Left cardiac atrium (tissue), 4 donors: ENCODE data around the gene MARCHF9. TPM values are rescaled to one million over a fixed set of nuclear protein-coding genes. Genes with fewer than 3 reads are reported as not detected.

Experiments used
- ATAC-seq, 2 donors: fragments of 200-7000 bp; cut with Tn5 transposase; one replicate each; pipeline ENCODE4 v1.9.1; 2020; ENCODE audit warnings: mild to moderate bottlenecking in 2 of 2, moderate library complexity in 2 of 2
- DNase-seq: peaks from one replicate; pipeline ENCODE4 v3.0.0-alpha.2; 2020
- intact Hi-C, 2 donors: fragments of 100-400 bp; cut with DNase I; formaldehyde crosslinking; loops; one replicate each; pipeline versions ENCODE4 v1.14.1 to v1.15.1; 2022 to 2023
- total RNA-seq, 2 donors: library from RNA; stranded (reverse); fragmentation: NEBNext Ultra II Directional; extraction: Animal tissue kit (Norgen Biotek cat#: 25700); gene quantifications; one replicate each; pipeline ENCODE4 v1.2.1, GENCODE V29; 2021
- donor health status: DM: no; HTN: yes; CAD: no.
- donor health status: DM: no; HTN: yes; CAD: no; lungs with severe emphysema.
- donor health status: DM: yes; HTN: yes; CAD: no.
- donor health status: Dilated cardiomyopathy.

Gene MARCHF9
- total RNA-seq, 2 donors from 2014 or later = 11.7 to 15.0 TPM

DNA sequence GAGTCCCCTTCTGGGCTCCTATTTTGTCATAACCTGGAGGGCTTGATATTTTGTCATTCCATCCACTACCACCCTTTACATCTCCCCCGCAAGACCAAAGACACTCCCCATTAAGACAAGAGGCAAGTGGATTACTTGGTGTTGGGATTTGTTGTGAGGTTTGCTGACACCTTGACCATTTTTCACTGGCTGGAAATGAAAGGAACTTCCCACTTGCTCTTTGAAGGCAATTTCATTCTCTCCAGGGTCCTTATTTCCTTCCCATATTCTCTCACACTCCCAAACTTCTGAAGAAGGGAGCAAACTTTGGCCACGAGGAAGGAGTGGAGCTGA is 31.3 kb upstream of the MARCHF9 start:
- ATAC-seq (no peak), DNase-seq (no peak)
- intact Hi-C loops = no loop called here

DNA sequence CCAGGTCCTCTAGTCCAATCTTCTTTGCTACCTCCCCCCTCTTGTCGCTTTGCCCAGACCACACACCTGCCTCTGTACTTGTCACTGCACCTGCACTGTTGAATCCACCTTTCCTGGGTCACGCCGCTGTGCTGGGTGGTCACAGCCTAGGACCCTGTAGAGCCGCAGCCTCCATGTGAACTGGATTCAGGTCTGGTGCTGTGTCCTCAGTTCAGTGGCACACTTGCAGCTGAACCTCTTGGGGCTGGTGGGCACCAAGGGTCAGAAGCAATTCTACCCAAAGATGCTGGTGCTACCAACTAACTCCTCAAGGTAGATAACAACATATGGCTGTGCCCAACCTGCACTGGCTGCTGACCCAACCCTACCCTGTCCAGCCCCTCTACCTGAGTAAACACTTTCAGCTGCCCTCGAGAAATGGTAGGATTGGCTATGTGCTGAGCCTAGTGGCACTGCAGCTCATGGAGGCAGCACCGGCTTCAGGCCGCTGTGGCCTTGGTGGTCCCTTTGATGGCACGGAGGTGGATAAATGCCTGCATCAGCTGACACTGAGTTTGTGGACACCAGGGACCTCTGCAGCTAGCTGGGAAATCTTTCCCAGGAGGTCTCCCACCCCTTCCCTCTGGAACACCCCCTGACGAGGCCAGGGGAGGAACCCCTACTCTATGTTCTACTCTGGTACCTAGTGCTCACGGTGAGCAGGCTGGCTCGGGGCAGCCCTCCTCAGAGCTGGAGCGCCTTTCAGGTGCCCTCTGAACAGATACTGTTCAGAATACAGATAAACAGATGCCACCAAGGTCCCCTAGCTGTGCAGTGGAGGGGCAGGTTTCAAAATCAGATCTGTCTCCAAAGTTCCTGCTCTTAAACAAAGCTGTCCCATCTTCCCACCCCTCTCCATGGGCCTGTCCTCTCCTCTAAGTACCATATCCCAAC is 30.6 kb upstream of the MARCHF9 start:
- ATAC-seq (no peak), DNase-seq (no peak)
- intact Hi-C loops = no loop called here

DNA sequence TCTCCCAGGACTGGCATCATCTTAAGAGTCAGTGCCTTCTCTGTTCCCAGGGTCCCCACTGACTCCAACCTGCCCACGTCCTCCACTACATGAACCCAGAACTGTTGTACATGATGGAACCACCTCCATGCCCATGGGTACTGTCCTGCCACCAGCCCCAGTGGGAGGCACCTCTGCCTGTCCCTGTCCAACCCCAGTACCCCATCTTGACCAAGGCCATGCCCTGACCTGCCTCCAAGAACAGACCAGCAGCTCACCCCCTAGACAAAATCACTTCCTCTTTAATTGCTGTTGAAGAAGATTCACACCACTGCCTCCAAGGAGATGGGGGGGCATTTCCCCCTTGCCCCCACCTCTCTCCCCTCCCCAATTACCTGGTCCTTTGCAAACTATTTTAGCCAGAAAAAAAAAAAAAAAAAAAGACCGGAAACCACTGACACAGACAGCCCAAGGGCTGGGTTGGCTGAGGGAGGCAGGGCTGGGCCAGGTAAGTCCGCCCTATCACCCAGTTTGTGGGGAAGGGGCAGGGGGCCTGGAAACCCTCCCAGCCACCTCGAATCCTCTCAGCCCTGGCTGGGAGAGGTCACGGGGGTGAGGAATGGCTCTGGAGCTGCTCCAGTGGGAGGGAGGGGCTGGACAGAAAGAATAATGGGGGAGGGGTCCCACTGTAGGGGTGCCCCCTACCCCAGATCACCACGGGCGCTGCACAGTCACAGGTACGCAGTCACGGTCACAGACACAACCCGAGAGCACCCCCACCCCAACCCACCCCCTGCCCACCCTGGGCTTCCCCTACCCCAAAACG is 29.8 kb upstream of the MARCHF9 start:
- intact Hi-C loops = no loop called here
- DNase-seq = no peak

DNA sequence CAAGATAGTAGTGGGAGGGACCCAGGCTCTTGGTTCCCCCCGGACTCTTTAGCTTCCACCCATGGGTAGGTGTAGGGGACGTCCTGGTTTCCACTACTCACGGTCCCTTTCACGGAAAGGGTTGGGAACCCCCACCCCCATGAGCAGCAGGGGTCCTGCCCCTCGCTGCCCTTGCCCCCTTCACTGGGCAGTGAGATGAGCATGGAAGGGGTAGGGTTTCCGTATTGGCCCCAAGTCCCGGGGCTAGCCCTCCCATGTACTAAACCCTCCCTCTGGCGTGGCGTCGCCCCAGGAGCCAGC is 29.1 kb upstream of the MARCHF9 start:
- intact Hi-C loops = no loop called here

More for the DNA sequence above, 29.8 kb upstream of the MARCHF9 start:
- no peak for ATAC-seq

DNA sequence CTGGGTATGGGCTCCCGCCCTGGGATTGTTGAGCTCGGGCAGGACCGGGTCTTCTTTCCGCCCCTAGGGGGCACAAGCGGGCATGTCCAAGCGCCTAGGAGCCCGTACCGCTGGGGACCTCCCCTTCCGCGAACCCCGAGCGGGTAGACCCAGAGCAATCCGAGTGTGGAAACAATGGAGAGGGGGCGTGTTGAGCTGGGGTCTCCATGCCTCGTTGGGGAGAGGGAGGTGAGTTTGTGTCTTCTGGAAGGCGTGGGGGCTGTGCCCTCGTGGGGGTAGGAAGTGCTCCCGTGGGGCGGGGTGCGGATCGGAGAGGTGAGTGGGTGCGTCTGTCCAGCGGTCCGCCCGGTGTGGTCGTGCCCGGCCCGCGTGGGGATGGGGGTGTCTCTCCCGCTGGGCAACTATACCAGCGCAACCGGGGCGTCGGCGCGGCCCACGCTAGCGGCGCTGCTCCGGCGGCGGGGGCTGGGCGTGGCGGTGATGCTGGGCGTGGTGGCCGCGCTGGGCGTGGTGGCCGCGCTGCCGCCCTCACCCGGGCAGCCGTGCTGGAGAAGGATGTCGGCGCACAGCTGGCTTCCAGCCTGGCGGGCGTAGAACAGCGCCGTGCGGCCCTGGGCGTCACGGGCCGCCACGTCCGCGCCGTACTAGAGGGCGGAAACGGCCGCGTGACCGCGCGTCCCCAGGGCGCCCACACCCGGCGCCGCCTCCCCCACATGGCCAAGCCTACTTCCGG is 28.6 kb upstream of the MARCHF9 start:
- DNase-seq (peak; percentile 86), ATAC-seq (peak; percentile 80)

More for the DNA sequence above, 29.1 kb upstream of the MARCHF9 start:
- DNase-seq = no peak
- ATAC-seq = no peak

DNA sequence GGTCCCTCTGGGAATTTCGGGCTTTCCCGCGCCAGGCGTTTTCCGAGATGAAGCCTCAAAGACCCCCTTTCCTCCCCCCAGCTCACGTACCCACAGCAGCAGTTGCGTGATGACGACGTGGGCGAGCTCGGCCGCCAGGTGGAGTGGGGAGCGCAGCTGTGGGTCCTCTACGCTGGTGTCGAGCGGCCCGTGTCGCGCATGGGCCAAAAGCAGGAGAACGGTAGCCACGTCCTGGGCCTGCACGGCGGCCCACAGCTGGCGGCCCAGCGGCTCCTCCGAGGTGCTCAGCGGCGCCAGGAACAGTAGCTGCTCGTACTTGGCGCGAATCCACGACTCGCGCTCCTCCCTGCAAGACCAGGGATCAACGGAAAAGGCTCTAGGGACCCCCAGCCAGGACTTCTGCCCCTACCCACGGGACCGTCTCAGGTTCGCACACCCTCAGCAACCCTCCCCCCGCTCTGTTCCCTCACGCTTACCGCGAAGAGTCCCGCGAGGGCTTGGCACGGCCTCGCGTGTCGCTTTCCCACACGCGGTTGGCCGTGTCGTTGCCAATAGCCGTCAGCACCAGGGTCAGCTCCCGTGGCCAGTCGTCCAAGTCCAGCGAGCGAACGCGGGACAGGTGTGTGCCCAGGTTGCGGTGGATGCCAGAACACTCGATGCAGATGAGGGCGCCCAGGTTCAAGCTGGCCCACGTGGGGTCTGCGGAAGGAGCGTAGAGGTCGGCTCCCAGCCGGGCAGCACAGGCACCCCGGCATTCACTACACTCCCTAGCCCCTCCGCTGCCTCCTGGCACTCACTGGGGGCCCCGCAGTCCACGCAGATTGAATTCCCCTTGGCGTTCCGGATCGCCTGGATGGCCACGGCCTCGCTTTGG is 27.8 kb upstream of the MARCHF9 start:
- DNase-seq (peak; percentile 56), ATAC-seq (peak; percentile 47 to 60)
- intact Hi-C loops = no loop called here

More for the DNA sequence above, 28.6 kb upstream of the MARCHF9 start:
- intact Hi-C loops = no loop called here

DNA sequence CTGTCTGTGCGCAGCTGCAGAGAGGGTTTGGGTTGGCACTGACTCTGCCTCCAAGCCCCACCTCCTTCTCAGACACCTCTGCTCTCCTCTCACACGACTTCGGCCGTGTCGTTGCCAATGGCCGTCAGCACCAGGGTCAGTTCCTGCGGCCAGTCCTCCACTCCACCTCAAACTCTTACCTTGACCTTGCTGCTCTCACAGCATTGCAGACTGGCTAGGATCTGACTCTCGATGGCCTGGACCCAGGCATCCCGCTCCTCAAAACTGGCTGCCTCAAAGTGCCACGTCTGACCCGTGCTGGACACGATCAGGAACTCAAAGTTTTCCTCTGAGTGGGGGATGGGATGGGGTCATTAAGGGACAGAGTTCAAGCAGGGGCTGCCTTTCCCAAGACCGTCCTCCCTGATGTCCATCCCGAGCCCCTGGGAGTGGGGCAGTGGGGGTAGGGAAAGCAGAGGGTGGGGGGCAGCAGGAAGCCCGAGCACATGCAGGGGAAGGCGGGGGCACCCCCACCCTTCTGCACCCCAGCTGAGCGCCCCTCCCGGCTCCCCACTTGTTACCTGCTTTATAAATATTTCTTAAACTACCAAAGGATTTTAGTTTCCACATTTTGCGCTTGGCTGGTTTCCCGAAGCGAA is 27.0 kb upstream of the MARCHF9 start:
- peak in 1 of 2 donors; percentile 2 for ATAC-seq
- intact Hi-C loops = no loop called here
- no peak for DNase-seq

DNA sequence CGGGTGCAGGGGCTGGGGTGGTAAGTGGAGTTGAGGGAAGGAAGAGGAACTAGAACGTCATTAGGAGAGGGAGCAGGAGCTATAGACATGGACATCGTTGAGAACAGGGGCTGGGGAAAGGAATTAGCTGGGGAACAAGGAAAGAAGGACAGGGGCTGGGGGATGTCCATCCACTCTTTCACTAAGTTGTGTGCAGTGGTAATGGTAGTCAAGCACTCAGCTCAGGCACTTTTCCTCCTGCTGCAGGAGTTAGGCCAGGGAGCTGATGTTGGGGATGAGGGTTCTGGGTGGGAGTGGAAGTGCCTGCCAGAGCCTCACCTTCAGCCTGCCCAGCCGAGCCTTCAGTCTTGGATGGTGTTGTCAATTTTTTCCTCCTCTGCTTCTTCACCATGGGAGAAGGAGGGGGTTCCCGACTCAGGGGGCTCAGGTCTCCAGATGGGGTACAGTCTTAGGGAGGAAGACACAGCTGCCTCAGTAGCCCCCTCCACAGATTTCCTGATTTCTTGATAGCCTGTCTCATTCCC is 25.5 kb upstream of the MARCHF9 start:
- ATAC-seq (no peak), DNase-seq (no peak)
- intact Hi-C loops = no loop called here

DNA sequence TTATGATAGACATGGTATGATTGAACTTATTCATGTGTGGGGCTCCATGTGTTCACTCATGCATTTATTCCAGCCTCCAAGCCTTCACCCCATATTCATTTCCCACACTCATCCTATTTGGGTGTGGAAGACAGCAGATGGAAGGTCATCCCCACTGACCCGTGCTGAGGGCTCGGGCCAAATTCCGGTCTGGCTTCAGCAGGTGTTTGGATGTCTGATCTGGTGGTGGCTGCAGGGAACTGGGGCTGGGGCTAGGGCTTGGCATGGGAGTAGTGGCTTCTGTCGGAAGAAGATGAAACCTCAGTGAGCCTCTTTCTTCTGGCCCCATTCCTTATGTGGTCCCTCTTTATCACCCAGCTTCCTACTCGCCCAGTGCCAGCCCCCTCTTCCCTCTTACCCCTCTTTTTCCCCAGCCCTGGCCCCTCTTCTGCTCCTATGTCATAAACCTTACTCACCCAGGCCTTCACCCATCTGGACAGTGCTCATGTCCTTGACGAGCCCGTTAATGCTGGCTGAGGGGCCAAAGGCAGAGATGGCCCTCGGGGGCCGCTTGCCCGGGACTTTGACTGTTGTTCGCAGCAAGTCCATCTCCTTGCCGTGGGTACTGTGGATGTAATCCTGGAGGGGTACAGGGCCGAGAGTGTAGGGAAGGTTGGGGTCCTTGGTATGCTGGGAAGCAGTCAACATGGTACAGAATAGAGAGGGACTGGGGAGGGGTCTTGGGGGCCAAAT is 24.4 kb upstream of the MARCHF9 start:
- DNase-seq (no peak), ATAC-seq (no peak)
- intact Hi-C loops = no loop called here

DNA sequence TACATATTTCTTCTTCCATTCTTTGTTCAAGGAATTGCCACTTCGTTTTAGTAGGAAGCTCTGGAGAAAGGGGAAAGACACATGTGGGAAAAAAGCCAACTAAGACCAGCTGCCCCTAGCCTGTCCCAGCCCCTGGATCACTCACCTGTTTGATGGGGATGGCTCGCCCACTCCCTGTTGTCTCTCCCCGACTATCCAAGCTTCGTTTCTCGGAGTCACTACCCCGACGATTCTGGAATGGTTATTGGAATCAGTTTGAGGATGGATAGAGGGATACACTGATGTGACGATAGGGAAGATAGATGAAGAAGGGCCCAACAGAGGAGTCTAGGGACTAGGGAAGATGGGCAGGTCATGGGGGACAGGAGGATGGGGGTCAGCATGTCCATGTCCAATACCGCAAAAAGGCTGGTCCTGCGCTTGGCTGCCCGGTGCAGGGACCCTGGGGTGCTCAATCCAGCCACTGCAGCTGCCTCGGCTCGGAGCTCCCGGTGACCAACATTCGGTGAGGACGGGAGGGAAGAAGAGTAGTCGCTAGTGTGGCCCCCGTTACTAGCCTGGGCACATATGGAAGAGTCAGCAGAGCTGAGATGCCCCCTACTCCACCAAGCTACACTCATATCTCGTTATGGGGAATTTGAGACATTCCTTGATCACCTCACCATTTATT is 23.4 kb upstream of the MARCHF9 start:
- ATAC-seq (no peak), DNase-seq (no peak)
- intact Hi-C loops = no loop called here

DNA sequence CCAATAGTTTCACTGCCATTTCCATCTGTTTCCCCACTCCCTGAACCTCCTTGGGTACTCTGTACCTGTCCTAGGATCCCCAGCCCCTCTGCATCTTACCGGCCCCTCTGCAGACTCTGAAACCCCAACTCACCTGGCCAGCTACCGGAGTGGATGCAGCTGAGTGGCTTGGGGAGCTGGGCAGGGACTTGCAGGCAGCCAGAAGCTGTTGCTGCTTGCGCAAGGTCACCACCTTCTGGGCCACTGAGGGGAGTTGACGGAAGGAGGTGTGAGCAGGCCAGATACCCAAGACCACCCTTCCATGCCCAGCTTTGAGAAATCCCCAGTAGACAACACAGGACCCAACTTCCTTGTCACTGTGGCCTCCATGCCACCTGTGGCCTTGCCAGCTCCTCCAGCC is 22.6 kb upstream of the MARCHF9 start:
- intact Hi-C loops = no loop called here
- DNase-seq (no peak), ATAC-seq (no peak)

DNA sequence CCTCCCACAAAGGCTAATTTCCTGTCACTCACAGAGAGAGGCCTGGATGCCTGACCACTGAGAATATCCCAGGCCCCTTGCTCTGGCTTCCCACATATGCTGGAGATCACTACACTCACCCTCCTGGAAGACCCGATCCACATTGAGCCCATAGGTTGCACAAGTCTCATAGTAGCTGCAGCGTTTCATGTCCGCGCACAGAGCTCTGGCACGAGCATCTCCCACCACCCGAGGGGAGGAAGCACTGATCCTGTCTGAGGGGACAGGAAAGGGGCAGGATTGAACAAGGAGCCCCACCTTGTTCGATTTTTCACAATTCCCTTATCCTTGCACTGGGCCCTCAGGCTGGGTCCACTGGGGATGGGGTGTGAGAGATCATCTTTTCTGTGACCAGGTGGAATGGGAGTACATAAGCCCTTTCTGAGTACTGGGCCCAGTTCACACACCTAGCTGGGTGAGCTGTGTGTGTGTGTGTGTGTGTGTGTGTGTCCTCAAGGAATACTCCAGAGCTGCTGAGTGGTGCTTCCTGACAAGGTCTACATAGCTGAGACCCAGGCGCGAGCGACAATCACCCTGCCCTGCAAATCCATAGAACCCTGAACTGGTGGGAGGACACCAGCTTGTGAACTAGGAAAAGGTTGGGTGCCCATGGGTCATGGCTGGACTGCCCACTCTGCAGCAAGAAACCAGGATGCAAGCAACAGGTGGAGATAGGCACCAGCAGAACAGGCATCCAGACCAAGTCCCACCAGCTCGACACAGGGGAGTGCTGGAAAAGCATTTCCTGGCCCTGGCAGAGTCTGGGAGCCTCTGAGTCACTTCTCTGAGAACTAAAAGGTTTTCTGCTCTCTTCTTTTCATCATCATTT is 21.9 kb upstream of the MARCHF9 start:
- ATAC-seq (no peak), DNase-seq (no peak)
- intact Hi-C loops = no loop called here

DNA sequence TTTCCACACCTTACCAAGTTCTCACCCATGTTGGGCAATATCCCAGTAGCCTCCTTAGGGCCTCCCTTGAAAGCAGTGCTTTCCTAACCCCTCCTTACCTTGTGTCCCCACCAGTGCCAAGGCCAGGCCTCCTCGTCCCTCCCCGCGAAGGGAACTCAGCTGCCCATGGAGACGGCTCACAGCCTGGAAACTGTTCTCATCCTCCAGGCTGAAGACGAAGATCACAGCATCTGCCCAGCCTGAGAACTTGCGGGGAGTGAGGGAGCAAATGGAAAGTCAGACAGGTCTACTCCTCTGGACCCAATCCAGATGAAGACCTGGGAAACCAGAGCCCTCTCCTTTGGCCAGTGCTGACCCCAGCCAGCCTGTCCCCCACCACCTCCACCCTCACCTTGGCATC is 21.0 kb upstream of the MARCHF9 start:
- no peak for ATAC-seq
- DNase-seq = no peak
- intact Hi-C loops = no loop called here

DNA sequence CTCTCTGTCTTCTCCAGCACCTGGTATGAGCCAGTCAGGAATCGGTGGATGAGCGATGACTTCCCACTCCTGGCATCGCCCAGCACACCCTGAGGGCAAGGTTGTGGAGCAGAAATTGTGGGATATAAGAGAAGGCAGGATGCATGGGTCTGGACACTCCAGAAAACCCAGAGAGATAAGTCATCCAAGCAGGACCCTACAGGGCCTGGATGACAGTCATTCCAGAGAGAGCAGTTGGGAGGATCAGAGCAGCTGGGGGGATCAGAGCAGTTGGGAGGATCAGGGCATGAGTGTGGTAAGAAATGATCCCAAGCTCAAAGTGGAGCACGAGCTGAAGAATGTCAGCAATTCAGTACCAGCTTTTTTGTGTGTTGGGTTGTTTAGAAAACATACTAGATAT is 20.3 kb upstream of the MARCHF9 start:
- intact Hi-C loops = no loop called here
- ATAC-seq = no peak
- DNase-seq = no peak

DNA sequence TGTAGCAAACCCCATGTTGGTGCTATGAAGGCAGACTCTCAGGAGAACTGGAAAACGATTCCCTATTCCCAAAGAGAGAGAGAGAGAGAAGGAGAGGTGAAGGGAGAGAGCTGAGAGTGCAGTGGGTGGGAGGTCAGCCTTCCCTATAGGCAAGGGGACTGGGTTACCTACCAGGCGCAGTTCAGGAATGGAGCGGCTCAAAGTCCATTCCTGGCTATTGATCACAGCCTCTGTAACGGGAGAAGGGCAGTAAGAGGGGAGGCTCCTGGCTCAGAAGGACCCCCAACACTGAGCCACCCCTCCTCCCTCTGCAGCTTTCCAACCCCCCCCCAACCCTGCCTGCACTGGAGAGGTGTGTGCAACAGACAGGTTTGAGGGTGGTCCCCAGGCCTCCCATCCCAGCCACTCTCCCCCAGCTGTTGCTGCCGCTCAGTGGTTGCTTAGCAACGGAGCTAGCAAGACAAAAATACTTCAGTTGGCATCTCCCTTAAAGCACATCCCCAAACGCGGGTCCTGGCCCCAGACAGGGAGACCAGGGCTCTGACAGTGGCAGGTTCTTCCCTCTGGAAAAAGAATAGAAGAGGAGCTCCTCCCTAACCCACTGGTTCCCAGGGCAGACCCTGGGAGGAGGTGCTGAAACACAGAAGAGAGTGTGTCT is 19.6 kb upstream of the MARCHF9 start:
- DNase-seq (no peak), ATAC-seq (no peak)
- intact Hi-C loops = no loop called here
